Middle frontal gyrus (tissue), 1 donor: ENCODE results near the gene FGD5.

ENCODE experiments used
- DNase-seq: peaks from one replicate; pipeline ENCODE4 v3.0.0-alpha.2; 2015; ENCODE audit warnings: low spot score; ENCODE audit errors: extremely low spot score

Gene FGD5

GRCh38 chr3:14980689-14981088 is 161.9 kb downstream of the FGD5 start:
- DNase-seq: no peak
